HG03439 (cell line): Measurements from ENCODE around the gene CNOT4.
"Not testable (repeated sequence)": the region's sequence is repeated elsewhere in the genome, so short reads cannot be mapped to it uniquely, and the experiment has no call there.

ENCODE experiments used
- ATAC-seq: cut with Tn5 transposase; IDR thresholded peaks from one replicate; pipeline ENCODE4 v1.9.1; 2021; ENCODE audit warnings: mild to moderate bottlenecking, moderate library complexity; ENCODE audit not compliant: unreplicated experiment

The CNOT4 gene

GRCh38 chr7:135459076-135459475 is 50.8 kb downstream of the CNOT4 start:
- ATAC-seq, result no peak

DNA sequence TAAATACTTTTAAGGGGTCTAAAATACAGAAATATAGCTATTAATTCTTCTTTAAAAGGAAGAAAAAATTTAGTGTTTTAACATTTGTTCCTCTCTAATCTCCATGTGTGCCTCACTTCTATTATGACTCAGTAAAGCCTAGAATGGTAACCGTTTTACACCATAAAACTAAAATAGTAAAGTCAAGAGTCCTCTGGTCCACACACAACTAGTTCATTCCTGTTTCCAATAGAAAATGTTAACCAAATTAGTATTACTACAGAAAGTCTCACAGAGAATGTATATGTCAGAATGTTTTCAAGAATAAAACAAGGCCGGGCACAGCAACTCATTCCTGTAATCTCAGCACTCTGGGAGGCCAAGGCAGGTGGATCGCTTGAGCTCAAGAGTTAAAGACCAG is 55.8 kb downstream of the CNOT4 start:
- ATAC-seq, result no peak

DNA sequence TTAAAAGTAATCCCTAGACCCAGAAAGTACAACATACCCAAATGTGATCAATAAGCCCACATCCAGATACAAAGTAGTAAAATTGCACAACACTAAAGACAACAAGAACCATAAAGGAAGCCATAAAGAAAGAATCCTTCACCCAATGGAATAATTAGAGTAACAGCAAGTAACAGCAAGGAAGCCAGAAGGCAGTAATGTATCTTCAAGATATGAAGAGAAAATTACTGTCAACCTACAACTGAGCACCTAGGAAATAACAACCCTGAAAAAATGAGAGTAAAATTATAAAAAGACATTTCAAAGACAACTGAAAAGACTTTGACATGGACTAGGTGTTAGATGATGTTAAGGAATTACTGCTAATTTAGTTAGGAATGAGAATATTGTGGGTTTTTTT is 60.5 kb downstream of the CNOT4 start:
- no peak for ATAC-seq

DNA sequence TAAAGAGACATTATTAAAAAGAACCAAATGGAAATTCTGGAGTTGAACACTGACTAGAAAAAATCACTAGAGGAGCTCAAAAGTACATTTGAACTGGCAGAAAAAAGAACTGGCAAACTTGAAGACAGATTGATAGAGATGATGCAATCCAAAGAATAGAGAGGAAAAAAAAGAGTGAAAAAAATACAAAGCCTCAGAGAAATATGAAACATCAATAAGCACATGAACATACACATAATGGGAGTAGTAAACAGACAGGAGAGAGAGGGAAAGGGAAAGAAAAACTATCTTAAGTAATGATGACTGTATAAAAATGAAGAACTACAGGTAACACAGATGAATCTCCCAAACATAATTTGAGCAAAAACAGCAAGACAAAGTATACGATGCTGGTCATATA is 61.1 kb downstream of the CNOT4 start:
- no peak for ATAC-seq

- no peak for ATAC-seq
Observed at GRCh38 chr7:135447748-135448147, 62.2 kb downstream of the CNOT4 start.

- no peak for ATAC-seq
Observed at GRCh38 chr7:135445690-135446089, 64.2 kb downstream of the CNOT4 start.

- ATAC-seq, result not testable (repeated sequence)
Observed at GRCh38 chr7:135445266-135445665, 64.6 kb downstream of the CNOT4 start.

DNA sequence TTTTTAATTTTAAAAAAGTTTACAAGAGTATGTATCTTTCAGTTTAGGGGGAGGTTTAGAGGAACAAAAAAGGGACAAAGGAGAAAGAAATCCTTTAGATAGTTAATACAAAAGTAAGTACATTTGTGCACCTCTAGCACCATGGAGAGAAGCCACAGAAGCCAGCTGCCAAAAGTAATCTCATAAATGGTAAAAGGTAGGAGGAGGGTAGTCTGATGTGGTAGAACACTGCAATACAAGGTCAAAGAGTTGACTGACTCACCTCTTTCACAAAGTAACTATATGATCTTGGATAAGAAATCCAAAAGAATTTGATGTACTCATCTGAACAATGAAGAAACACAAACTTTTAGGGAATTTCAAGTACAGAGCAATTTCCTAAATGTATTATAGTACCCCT is 68.1 kb downstream of the CNOT4 start:
- ATAC-seq, result no peak

- no peak for ATAC-seq
Observed at GRCh38 chr7:135434047-135434446, 75.9 kb downstream of the CNOT4 start.

- ATAC-seq, result no peak
Observed at GRCh38 chr7:135430626-135431025, 79.3 kb downstream of the CNOT4 start.

- no peak for ATAC-seq
Observed at GRCh38 chr7:135428879-135429278, 81.0 kb downstream of the CNOT4 start.

- no peak for ATAC-seq
Observed at GRCh38 chr7:135428011-135428410, 81.9 kb downstream of the CNOT4 start.

- no peak for ATAC-seq
Observed at GRCh38 chr7:135427166-135427565, 82.7 kb downstream of the CNOT4 start.

- ATAC-seq, result no peak
Observed at GRCh38 chr7:135425036-135425435, 84.9 kb downstream of the CNOT4 start.

GRCh38 chr7:135420786-135421185 is 89.1 kb downstream of the CNOT4 start:
- ATAC-seq, result no peak

DNA sequence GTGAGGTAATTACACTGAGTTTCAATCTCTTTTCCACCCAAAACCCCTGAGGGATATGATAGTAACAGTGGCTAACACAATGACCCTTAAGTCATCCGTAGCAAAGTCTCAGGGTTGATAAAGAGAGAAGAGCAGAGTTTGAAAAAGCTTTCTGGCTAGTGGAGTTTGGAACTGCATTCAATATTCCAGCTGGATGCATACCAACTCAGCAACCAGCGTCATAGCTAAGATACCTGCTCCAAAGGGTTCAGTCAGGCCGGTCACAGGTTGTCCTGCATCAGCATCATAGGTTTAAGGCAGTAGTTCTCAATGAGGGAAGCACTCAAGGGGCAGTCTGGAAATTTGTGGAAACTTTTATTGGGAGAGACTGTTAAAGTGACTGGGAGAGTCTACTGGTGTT is 93.5 kb downstream of the CNOT4 start:
- ATAC-seq, result no peak

- no peak for ATAC-seq
Observed at GRCh38 chr7:135414850-135415439, 95.0 kb downstream of the CNOT4 start.

DNA sequence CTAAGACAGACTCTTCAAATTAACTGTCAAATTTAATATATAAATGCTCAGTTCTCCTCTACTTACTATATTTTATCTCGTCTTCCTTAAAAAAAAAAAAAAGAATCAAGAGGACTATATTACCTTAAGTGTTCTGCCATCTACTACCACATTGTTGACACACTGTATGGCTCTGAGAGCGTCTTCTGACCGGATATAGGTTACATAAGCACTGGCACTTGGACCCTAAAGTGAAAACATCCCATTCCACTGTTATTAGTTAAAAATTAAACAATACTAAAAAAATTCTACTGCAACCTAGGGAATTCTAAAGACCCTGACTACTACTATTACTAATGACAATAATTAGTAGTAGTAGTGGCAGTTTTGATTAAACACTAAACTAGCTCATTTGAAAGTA is 95.7 kb downstream of the CNOT4 start:
- no peak for ATAC-seq

DNA sequence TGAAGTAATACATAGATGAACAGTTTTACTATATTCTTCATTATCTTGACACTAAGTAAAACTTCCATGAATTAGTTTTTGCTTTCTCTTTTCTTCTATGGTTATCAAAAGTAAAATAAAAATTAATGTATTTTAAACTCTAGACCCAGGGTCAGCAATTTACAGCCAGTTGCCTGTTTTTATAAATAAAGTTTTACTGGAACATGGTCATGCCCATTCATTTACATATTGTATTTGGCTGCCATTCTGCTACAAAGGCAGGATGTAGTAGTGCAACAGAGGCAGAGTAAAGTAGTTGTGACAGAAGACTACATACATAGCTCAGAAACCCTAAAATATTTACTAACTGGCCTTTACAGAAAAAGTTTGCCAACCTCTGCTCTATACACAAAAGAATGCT is 98.8 kb downstream of the CNOT4 start:
- no peak for ATAC-seq

DNA sequence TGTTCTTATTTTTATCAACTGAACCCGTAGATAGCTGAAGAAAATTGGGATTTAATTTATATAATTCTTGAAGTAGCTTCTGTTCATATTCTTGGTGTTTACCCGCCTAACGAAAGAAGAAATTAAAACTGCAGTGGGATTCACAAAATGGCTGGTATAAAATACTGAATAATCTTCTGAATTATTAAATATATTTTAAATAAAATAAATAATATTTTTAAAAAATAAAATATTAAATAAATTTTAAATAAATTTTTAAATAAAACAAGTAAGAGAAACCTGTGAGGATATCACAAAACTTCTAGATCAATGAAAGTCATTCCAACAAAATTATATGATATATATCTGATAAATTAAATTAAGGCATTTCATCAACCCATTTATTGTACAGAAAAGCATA is 99.4 kb downstream of the CNOT4 start:
- ATAC-seq, result no peak

DNA sequence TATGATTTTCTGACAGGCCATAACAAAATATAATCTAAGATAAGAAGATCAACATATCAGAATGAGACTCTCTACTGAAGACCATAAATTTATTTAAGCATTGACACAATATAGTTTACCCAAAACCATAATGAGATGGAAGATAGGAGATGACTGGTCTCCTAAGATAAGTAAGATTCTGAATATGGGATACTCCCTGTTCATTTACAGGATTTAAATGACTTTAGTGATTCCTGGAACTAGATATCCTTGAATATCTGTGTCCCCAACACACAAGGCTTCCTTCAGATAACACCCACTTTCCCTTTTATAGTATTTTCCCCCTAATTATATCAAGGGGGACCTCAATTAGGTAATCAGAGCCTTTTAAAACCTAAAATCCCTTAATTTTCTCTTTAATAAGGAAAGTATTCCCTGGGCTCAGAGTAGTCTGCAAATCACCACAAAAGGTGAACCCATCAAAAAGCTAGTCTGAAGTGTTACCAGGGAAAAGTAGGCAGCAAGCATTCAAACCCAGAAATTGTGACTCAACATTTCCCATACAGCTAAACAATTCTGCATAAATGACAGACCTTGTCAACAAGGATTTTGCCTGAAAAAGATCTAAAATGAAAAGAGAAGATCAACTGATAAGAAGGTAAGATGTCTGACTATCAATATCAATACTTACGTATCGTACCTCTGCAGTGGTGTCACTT is 99.9 kb downstream of the CNOT4 start:
- no peak for ATAC-seq

DNA sequence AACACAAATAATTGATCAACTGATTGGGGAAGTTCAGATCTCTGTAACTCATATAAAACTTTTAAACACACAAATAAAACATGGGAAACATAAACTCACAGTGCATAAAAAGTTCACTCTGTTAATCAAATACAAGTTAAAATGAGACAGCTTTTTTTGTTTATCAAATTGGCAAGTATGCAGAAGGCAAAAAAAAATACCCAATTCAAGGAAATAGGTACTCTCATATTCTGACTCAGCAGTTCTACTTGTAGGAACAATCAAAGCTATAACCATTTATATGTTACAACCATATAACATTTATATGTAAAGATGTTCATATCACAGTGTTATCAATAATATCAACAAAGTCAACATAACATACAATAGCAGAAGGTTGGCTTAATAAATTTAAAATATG is 102.0 kb downstream of the CNOT4 start:
- ATAC-seq, result no peak

GRCh38 chr7:135406918-135407317 is 103.0 kb downstream of the CNOT4 start:
- ATAC-seq, result no peak
